AG09319 (cell line): ENCODE data around the gene PARD3.

Experiments used
- DNase-seq: peaks from one replicate; pipeline ENCODE4 v3.0.0-alpha.2; 2010; ENCODE audit warnings: low read depth; ENCODE audit errors: extremely low read depth
- CTCF ChIP-seq: IDR thresholded peaks from 2 replicates; pipeline ENCODE4 v1.5.1; 2011; ENCODE audit warnings: low read depth, mild to moderate bottlenecking, inconsistent platforms, low read length, moderate library complexity

PARD3 gene

GRCh38 chr10:34540492-34540891 lies 274.6 kb downstream of the PARD3 start:
- no peak for DNase-seq
- TF ChIP-seq CTCF: no peak

GRCh38 chr10:34539533-34540315 lies 275.4 kb downstream of the PARD3 start:
- DNase-seq: no peak
- TF ChIP-seq CTCF: no peak

GRCh38 chr10:34538281-34538829 lies 276.7 kb downstream of the PARD3 start:
- DNase-seq: no peak
- no peak for TF ChIP-seq CTCF

- DNase-seq: no peak
- no peak for TF ChIP-seq CTCF
Measured at GRCh38 chr10:34537629-34538231, 277.4 kb downstream of the PARD3 start.

GRCh38 chr10:34535872-34536271 lies 279.2 kb downstream of the PARD3 start:
- TF ChIP-seq CTCF: no peak
- no peak for DNase-seq

GRCh38 chr10:34530778-34531177 lies 284.3 kb downstream of the PARD3 start:
- DNase-seq: no peak
- no peak for TF ChIP-seq CTCF

- no peak for TF ChIP-seq CTCF
- DNase-seq: peak; percentile 54
Measured at GRCh38 chr10:34528320-34528719, 286.8 kb downstream of the PARD3 start.
